Renal pelvis (tissue), 4 donors: ENCODE measurements around the gene DPF1. TPM values are rescaled to one million over a fixed set of nuclear protein-coding genes. Genes with fewer than 3 reads are reported as not detected.
A peak's percentile ranks its signal among the peaks of the same experiment; 100 is the strongest.

Experiments used
- DNase-seq: peaks from one replicate; pipeline ENCODE4 v3.0.0-alpha.2; 2013
- polyA plus RNA-seq, 3 donors: library from polyadenylated mRNA; unstranded; fragments of 120-200 nt; gene quantifications; one replicate each; pipeline ENCODE4 v1.2.1, GENCODE V29; 2013; ENCODE audit not compliant: insufficient read length in 3 of 3

The DPF1 gene
- polyA plus RNA-seq, 3 donors = 1.2 to 2.9 (median 2.0) TPM

DNA sequence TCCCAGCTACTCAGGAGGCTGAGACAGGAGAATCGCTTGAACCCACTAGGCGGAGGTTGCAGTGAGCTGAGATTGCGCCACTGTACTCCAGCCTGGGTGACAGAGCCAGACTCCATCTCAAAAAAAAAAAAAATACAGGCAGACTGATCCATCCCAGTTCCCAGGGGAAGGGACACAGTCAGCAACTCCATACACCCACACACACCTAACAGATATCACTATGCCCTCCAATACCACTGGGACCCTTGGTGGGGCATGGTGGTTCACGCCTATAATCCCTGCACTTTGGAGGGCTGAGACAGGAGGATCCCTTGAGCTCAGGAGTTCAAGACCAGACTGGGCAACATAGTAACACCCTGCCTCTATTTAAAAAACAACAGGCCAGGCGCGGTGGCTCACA, 2.6 kb downstream of the DPF1 start:
- no peak for DNase-seq

DNA sequence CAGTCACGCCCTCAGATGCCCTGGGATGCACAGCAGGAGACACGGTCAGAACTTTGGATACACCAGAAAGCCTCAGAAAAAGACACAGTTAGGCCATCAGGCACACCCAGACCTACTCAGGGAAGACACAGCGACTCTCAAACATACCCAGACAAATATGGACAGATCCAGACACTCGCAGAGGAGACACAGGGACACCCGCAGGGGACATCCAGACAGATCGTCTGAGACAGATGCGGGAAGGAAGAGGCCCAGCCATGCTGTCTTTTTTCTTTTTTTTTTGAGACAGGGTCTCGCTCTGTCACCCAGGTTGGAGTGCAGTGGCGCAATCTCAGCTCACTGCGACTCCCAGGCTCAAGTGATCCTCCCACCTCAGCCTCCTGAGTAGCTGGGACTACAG, 4.8 kb downstream of the DPF1 start:
- DNase-seq = no peak

DNA sequence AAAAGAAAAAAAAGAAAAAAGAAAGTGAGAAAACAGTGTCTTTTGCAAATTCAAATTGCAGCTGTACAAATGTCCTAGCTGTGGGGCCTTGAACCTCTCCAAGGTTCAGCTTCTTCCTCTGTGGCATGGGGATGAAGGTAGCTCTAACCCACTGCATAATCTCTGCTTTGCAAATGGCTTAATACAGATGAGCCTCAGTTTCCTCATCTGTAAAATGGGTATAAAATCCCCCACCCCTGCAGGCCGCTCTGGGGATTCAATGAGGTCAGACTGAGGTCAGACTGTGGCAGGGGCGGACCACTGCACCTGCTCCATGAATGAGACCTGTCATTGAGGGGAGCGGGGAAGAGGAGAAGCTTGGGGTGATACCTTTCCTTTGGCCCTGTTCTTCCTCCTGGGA, 5.8 kb downstream of the DPF1 start:
- DNase-seq = no peak

DNA sequence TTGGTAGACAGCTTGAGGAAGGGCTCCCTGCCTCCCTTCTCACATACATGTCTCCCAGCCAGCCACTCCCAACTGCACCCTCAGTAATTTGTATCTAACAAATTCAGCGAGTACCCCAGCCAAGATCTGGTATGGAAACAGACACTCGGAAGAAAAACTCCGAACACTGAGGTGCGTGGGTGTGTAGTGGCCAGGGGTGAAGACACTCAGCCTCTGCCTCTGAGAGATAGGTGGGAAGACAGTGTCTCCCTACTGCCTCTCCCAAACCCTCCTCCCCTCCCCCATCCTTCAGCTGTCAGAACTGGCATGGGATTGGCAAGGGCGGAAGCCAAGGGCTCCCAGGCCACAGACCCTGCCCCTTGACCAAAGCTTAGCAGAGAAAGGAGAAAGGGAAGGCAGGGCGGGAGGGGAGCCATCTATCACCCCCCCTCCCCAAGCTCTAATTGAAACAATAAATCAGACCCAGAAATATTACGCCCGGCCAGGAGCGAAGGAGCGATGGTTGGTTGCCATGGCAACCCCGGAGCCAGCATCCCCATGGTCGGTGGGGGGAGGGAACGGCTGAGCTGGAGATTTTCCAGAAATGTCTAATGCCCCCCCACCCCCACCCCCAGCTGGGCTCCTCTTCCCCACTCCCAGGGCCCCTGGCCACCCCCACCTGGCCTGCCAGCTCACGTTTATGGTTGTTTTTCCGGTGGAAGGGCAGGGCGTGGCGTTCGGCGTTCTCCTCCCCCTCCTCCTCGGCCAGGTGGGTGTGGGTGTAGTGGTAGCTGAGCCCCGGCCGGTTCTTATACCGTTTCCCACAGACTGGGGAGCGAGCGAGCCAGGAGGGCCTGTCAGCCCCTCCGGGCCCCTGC, 7.0 kb downstream of the DPF1 start:
- DNase-seq = no peak

DNA sequence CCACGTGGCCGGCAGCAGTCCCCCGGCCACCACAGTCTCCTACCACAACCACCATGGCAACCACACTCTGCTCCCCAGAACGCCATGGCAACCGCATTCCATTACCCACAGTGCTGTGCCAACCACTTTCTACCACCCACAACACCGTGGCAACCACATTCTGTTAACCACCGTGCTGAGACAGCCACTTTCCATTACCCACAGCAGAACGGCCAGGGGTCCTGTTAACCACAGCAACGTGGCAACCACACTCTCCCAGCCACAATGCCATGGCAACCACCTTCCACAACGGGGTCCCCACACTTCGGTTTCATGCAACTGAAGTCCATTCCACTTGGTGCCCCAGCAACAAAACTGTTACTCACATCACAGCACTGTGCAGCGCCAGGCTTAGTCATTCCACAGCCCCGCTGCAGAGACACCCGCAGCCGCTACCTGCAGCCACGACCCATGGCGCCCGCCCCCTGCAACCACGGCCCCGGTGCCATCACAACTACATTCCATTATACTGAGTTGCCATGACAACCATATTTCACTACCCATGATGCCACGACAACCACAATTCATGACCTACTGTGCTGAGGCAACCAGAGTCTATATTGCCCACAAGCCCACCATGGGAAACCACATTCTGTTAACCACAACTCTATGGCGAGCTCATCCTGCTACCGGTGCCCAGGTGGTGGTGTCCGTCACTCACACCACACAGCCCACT, 10.0 kb downstream of the DPF1 start:
- DNase-seq = peak; percentile 75

DNA sequence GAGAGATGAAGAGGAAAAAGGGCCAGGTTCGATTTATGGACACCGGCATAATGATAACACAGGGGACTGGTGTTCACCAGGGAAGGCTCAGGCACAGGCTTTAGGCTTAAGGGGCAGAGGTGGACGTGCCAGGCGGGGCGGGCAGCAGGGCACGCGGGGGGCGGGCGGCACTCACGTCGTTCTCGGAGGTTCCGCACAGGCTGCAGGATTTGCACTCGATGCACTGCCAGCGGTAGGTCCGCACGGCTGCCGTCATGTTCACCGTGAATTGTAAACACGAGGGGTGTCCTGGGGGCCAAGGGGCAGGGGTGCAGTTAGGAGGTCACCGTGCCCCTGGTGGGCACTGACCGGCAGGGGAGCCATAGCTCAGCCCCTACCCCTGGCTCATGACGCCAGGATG, 10.6 kb downstream of the DPF1 start:
- DNase-seq = no peak

DNA sequence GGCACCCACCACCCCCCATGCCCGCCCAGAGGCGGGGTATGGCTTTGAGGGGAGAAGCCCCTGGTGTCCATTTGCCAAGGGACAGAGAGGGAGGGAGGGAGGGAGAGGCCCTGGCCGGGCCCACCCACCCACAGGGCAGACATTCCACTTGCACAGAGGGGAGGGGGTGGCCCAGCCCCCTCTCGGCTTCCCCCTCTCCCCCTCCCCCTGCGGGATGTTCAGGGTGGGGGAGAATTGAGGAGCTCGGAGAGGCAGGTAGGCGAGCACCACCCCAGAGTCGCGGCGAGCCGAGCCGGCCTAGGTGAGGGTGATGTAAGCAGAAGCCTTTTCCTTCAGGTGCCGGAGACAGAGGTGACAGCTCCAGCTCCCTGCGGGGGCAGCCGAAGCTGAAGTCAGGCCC, 12.3 kb downstream of the DPF1 start:
- DNase-seq = no peak

DNA sequence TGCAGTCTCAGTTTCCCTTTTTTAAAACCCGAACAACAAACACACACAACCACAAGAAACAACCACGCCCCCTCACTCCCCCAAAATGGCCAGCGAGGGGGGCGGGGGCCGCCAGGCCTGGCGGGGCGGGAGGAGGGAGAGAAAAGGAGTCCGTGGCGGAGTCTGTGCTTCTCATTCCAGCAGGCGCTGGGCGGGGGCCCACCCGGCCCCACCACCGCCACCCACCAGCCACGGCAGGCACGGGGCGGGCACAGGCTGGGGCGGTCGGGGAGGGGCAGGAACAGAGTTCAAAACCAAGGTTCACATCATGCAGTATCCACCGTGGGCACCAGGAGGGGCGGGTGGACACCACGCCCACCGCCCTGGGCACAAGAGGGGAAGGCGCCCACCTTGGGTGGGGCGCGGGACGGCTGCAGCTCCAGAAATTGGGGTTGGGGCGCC, 12.9 kb downstream of the DPF1 start:
- DNase-seq = no peak

DNA sequence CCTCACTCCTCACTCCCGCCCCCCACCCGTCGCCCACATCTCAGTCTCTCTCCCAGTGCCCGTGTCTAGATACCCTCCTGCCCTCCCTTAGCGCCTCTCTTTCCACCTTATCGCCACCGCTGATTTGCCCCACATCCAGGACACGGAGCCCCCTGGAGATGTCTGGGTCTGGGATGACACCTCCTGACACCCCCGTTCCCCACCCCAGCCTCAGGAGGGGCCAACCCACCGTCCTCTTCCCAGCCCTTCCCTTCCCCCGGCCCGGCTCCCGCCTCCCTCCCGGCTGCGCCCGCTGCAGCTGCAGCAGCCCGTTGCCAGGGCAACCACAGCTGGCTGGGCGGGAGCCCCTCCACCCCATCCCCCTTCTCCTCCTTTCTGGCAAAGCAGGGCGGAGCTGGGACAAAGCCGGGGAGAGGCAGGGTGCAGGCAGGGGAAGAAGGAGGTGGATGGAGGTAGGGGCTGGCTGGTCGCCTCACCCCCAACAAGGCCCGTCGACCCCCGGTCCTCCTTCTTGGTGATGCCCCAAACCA, 13.5 kb downstream of the DPF1 start:
- peak; percentile 88 for DNase-seq

DNA sequence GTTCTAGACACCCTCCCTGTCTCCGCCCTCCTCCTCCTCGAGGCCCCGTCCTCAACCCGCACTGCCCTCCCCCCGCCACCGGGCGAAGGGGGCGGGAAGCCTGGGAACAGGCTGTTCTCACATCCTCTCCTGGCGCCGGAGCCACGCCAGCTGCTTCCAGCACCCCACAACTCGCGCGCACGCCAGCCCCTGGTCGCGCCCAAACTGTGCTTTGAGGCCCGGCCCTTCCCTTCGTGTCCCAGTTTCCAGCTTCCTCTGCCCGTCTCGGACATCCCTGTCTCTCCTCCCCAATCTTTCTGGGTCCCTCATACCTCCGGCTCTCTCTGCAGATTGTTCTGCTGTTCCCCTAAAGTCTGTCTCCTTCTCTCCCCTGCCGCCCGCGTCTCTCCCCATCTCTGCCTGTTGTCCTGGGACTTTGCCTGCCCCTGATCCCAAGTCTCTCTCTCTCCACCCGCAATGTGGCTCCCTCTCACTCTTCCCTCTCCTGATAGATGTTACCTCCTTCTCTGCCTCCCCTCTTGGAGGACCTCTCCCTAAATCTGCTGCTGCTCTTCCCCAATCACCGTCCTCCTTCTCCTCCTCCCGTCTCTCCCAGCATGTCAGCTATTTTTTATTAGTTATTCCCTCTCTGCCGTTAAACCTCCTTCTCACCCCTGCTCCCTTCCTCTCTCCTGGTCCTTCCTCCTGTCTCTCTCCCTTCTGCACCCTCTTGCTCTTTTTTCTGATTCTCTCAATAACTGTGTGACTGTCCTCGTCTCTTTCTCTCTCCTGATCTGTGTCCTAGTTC, 14.2 kb downstream of the DPF1 start:
- DNase-seq = no peak

DNA sequence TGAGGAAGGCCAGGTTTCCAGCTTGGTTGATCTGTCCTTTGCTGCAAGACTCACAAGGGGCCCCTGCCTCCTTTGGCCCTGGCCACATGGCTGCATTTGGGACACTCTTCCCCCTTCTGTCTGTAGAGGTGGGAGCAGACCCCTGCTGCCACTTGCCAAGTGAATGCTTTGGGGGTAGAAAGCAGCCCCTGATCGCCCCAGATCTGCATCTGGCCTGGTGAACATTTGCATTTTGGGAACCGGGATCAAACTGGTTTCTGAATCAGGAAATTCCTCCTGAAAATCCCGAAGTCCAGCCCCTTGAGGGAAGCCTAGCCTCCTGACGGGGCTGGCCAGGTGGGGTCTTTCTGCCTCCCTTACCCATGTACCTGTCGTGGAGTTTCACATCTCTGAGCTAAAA, 14.9 kb downstream of the DPF1 start:
- DNase-seq = no peak

DNA sequence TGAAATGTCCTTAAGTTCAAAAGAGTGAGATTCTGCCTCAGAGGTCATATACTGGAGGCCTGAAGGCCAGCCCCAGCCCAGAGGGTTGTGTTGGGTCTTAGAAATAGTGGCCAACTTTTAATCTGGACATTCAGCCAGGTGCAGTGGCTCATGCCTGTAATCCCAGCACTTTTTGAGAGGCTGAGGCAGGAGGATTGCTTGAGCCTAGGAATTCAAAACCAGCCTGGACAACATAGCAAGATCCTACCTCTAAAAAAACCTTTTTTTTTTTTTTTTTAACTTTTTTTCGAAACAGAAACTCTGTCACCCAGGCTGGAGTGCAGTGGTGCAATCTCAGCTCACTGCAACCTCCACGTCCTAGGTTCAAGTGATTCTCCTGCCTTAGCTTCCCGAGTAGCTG, 15.5 kb downstream of the DPF1 start:
- no peak for DNase-seq

DNA sequence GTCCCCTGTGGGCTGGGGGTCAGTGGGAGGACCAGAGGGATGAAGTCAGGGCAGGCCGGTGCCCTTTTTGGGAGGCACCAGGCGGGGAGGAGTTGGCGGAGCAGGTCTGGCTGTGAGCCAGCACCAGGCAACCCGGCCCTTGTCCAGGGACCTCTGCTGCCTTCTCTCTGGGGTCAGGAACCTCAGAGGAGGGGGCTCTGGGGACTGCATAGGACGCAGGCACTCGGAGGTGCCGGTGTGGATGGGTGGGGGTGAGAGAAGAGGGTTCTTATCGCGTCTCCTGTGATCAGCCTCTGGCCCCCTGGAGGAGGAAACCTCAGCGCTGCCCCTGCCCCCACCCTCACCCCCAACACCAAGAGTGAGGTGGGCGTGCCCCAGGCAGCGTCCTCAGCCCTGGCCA, 16.5 kb downstream of the DPF1 start:
- DNase-seq = no peak

DNA sequence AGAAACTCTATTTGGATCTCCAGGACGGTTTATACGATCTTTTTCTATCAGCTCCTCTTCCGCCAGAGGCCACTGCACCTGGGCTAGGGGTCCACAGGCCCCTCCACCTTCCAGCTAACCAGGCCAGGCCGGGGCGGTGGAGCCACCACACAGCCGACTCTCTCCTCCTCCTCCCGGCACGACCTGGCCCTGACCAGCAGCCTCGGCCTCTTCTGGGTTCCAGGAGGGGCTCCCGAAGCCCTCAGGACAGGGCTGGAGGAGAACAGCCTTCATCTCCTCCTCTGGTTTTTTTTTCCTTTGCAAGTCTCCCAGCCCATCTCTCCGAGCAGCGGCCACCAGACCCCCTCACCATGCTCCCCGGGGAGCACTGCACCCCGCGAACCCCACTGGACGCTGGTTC, 17.1 kb downstream of the DPF1 start:
- DNase-seq = no peak

DNA sequence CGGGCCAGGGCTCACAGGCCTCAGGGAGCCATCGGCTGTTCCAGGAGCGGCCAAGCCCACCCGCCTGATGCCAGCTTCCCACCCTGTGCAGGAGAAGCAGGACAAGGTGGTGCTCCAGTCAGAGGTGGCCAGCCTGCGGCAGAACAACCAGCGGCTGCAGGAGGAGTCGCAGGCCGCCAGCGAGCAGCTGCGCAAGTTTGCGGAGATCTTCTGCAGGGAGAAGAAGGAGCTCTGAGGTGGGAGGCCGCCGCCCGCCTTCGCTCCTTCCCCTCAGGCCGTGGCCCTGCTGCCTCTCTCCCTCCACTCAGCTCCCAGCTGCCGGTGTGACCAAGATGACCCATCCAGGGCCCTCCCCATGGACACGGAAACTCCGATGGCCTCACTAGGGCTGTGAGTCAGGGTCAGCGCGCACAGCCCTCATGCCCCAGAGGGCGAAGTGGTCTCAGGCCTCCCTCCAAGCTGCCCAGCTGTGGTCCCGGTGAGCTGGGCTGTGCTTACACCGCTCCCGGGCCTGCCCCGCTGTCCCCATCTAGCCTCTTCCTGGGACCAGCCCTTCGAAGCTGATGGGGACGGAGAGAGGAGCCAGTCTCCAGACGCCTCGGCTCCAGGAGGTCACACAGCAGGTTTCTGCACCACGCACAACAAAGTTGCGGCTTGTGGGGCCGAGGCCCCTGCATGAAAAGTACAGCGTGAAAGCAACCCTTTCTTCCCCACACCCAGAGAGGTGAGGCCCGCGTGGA, 17.8 kb downstream of the DPF1 start:
- no peak for DNase-seq

DNA sequence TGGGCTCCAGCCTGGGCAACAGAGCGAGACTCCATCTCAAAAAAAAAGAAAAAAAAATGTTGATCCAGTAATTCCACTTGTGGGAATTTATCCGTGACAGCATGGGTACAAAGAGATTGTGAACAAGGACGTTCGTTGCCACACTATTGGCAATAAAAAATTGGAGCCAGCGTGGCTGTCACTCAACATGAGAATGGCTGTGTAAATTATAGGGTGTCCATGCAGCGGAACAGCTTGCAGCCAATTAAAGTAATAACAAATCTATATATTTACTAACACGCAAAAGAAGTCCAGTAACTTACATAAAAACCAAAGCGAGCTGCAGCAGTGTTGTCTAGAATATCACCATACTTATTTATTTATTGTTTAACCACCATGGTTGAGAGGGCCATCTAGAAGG, 19.3 kb downstream of the DPF1 start:
- DNase-seq = no peak

DNA sequence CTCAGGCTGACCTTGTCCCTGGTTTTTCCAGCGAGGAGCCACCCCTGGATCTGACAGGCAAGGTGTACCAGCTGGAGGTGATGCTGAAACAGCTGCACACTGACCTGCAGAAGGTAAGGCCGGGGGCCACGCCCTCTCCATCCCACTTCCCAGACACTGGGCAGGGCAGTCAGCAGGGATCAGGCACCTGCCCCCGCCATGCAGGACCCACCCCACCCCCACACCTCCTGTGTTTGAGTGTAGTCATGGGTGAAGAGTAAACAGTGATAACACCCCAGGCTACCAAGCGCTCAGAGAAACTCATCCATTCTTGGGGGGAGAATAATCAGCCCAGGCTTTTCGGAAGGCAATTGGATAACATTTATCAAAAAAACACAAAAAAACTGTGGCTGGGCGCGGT, 19.9 kb downstream of the DPF1 start:
- DNase-seq = no peak

DNA sequence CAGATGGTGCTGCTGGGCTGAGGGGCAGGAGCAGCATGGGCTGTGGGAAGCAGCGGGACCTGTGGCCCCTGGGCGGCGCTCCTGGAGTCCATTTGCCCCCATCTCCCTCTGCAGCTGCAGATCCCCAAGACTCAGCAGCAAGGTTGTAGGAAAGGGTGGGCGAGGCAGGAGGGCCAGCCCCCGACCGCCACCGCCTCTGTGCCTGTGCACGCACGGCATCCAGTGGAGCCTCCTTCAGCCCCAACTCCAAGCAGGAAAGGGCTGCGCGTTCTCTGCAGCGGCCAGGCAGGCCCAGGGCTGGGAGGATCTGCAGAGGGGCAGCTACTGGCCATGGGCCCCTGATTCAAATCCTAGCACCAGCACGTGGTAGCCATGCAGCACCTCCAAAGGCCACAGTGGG, 20.8 kb downstream of the DPF1 start:
- DNase-seq = no peak

DNA sequence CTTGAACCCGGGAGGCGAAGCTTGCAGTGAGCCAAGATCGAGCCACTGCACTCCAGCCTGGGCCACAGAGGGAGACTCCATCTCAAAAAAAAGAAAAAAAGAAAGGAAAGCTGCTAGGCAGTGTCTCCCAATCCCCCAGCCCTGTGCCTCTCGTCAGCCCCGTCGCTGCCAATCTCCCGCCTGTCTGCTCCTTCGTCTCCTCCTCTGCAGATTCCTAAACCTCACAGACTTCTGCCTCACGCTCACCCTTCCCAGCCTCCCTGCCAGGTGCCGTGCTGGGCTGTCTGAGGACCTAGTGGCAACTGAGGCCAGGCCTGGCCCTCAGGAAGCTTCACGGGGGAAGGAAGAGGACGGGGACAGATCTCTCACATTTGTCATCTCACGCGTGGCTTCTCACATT, 21.5 kb downstream of the DPF1 start:
- DNase-seq = no peak

DNA sequence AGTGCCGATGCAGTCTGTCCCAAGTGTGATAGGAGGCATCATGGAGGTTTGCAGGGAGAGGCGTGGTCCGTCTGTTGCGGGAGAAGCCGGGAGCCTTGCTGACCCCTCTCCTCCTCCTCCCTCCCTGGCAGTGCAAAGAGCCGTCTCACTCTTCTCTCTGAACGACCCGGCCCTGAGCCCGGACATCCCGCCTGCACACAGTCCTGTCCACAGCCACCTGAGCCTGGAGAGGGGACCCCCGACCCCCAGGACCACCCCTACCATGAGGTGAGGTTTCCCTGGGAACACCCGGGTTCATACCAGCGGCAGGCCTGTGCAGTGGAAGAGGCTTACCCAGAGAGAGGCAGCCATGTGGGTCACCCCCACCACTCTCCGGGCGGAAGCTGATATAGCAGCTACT, 22.3 kb downstream of the DPF1 start:
- no peak for DNase-seq

DNA sequence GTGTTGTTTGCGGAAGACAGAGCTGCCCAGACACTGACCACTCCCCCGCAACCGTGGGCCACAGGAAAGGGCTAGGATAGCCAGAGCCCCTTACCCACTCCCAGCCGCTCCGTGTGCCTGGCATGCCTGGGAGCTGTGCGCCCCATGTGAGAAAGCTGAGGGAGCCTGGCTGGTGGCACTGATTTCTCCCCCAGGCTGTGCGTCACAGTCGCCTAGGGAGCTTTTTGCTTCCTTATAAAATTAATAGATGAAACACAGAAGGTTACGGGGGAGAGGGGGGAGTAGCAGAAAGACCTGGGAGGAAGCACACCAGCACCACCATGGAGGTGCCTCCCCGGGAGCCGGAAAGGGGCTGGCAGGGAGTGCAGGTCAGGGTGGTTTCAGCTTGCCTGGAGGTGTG, 24.7 kb downstream of the DPF1 start:
- no peak for DNase-seq
